HG03159 (cell line): ENCODE data around the gene NTRK2.

Experiments
- ATAC-seq: cut with Tn5 transposase; IDR thresholded peaks from one replicate; pipeline ENCODE4 v1.9.1; 2021; ENCODE audit warnings: mild to moderate bottlenecking, moderate library complexity; ENCODE audit not compliant: unreplicated experiment

The NTRK2 gene

DNA sequence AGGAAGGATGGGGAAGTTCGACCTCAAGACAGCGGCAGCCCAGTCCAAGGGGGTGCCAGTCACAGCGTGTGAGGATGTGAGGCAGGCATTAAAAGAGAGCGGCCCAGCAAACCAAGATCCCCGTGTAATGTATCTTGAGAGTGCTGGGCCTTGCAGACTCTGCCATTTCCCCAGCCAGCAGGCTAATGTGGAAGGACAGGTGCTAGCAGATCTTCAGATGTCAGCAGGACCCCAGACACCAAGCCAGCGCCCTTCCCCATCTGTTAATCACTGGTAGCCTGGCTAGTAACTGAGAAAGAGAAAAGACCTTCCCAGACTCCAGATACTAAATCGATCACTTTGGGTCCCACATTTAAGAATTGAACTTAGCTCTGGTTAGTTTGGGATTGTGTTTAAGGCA is 62.2 kb downstream of the NTRK2 start:
- no peak for ATAC-seq

GRCh38 chr9:84736081-84736480 is 66.6 kb downstream of the NTRK2 start:
- ATAC-seq, result no peak

- no peak for ATAC-seq
Observed at GRCh38 chr9:84736536-84736935, 67.0 kb downstream of the NTRK2 start.

GRCh38 chr9:84738353-84738752 is 68.8 kb downstream of the NTRK2 start:
- ATAC-seq, result no peak

DNA sequence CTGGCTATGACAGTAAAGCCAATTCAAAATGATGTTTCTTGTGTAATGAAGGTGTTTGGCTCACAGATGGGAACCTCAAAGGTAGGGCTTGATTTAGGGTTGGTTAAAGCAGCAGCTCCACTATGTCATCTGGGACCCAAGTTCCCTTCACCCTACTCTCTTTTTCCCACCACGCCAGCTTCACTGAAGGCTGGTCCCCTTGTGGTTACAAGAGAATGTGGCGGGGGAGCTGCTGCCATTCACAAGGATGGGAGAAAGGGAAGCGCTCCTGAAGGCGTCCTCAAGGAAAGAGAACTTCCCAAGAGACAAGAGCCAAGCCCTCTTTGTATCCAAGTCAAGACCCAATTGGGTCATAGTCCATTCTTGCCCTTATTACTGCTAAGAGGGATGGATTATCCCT is 72.7 kb downstream of the NTRK2 start:
- ATAC-seq, result no peak

GRCh38 chr9:84744195-84744594 is 74.7 kb downstream of the NTRK2 start:
- no peak for ATAC-seq

DNA sequence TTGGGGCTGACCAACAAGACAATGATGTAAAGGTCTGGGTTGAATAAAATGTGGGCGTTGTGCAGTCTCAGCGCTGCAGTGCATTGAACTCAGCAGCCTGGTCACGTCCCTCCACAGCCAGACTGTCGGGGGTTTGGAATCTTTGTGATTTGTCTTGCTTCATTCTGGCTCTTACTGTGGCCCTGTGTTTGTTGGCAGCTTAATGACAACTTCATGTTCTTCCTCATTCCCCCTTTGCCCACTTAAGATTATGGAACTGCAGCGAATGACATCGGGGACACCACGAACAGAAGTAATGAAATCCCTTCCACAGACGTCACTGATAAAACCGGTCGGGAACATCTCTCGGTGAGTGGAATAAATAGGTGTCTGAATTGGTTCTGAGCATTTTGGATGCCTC is 75.2 kb downstream of the NTRK2 start:
- no peak for ATAC-seq

DNA sequence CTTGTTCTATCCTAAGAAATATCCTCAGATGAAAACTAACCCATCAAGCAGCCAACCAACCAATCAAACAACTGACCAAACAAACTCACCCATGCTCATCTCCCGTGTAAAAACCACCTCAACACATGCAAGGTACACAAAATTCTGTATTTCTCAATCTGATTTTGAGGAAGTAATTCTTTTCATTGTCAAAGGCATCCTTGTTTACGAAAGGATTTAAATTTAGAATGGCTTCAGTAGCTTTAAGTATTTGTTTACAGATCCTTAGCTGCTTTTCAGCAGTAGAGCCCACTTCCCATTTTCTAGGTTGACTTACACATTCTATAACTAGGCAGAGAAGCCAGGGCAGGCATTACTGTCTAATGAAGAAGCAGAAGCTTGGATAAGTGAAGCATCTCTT is 78.6 kb downstream of the NTRK2 start:
- ATAC-seq, result no peak

- ATAC-seq, result no peak
Observed at GRCh38 chr9:84750152-84750865, 80.8 kb downstream of the NTRK2 start.

DNA sequence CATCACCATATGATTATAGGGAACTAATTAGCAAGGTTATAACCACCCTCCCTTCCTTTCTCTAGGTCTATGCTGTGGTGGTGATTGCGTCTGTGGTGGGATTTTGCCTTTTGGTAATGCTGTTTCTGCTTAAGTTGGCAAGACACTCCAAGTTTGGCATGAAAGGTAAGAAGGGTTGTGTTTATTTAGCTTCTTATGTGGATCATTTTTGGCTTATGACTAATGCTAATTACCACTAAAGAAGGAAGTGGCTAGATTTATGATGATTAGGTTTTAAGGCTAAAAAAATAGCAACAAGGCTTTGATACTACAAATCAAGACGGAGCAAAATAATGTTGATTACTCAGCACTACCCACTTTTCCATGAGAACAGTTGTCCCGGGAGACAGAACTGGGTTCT is 82.4 kb downstream of the NTRK2 start:
- no peak for ATAC-seq

- no peak for ATAC-seq
Observed at GRCh38 chr9:84754461-84754860, 84.9 kb downstream of the NTRK2 start.

DNA sequence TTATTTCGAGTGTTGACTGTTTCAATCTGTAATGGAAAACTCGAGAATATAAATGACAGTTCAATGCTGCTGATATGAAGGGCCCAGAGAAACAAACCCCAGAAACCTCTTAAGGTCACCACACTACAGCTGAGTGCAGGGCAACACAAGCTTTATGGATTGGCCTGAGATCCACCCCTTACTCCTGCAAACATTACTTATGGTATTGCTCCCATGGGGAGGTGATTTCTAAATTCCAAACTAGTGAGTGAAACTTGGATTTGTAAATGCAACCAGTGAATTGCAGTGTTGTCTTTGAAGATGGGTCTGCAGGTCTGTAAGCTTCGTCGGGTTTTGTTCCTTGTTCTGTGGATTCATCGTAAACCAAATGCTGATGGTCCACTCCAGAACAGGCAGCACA is 85.4 kb downstream of the NTRK2 start:
- ATAC-seq, result no peak

DNA sequence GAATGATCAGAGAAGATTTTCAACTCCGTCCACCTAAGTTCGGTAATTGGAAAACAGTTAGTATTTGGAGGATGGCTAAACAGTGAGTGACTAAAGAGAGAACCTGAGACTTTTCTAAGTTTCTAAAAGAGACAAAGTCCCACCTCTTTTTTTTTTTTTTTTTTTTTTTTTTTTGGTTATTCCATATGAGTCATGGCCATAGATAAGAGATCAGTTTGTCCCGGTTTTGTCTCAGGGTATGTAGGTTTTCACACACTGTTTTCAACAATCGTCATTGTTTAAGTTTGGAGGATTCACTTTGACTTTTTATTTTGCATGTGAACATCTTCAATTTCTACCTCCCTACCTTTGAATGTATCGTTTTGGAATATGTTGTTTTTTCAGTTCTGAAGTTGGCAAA is 85.9 kb downstream of the NTRK2 start:
- ATAC-seq, result no peak

- no peak for ATAC-seq
Observed at GRCh38 chr9:84756171-84756570, 86.6 kb downstream of the NTRK2 start.

GRCh38 chr9:84756731-84757130 is 87.2 kb downstream of the NTRK2 start:
- no peak for ATAC-seq

DNA sequence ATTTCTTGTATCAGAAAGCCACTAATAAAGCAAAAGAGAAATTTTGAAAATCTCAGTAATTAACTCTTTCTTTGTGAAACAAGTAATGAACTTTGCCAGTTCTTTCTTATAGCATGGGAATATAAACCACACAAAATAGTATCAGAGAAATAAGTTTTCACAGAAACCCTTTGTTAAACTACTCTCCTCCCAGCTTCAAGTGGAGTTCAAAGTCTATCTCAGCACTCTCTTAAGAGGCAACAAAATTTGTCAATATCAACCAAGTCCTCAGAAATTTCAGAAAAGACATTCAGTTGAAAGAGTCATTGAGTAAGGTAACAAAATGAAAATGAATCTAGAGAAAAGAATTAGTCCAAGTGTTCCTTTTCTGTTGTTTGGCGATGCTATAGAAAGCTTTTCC is 89.3 kb downstream of the NTRK2 start:
- ATAC-seq, result no peak

GRCh38 chr9:84759300-84759750 is 89.8 kb downstream of the NTRK2 start:
- no peak for ATAC-seq

DNA sequence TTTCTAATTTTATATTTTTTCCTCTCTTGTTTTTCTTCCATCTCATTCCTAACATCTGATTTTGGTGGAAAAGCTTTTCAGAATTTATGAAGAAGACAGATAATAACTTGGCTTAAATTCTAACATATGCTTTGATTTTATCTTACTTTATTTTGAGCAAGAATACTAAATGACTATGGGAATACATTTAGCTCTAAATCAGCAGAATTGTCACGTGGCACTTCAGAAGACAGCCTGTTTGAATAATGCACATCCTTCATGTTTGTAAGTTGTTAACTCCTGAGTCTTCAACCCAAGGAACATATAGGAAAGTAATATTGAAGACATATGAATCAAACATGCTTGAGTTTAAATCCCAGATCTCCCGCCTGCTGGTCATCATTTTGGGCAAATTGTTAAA is 90.3 kb downstream of the NTRK2 start:
- ATAC-seq, result no peak

DNA sequence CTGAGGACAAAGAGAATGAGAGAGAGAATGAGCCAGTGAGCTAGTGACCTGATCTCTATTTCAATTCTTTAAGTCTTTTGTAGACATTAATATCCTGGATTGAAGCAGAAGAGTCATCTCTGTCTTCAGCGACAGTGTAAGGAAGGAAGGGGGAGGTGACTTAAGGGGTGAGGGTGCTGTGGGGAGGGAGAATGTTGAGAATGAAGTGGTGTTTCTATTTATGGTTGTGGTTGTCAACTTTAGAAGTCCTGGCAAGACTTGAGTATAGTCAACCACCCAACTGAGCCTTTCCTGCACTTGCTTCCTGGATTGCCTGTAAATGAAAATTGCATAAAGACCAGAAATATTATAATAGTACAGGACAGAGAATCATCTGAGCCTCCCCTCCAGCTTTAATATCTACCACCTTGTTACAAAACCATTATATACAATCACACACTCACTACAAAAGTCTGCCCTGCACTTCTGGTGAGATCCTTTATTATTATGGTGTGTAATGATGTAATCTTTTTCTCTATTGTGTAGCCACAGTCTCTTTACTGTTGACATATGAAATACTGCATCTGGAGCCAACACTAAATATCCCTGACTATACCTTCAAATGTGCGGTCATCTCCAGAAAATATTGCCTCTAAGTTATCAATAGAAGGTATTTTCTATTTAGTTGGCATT is 91.7 kb downstream of the NTRK2 start:
- ATAC-seq, result no peak

DNA sequence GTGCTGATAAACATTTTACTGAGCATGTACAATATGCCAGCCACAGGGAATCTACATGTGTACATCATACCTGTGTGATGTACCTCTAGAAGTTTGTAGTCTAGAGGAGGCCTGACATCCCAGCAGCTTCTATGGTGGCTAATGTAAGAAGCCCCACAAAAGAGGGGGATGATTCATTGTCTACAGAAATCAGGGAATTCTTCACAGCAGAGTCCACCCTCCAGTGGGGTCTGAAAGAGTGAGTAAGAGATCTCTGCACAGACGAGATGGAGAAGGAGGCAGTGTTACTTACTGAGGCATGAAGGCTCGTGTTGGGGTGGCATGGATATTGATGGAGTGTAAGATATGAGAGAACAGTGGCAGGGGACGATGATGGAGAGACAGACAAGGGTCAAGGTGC is 103.0 kb downstream of the NTRK2 start:
- ATAC-seq, result no peak

DNA sequence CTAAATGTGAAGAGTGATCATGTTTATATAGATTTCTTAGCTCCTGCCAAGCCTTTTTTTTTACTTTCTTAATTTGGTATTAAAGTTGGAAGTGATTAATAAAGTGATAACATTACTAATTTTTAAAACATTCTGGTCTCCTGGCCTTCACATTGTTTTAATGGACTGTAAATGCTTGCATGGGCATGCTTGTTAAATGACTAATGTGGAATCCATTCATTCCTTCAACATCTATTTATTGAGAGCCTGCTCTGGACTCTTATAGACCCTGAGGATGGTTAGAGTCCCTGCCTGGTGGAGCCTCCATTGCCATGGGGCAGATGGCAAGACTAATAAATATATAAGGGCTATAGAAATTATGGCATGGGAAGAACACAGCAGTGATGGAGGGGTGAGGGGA is 103.5 kb downstream of the NTRK2 start:
- no peak for ATAC-seq

DNA sequence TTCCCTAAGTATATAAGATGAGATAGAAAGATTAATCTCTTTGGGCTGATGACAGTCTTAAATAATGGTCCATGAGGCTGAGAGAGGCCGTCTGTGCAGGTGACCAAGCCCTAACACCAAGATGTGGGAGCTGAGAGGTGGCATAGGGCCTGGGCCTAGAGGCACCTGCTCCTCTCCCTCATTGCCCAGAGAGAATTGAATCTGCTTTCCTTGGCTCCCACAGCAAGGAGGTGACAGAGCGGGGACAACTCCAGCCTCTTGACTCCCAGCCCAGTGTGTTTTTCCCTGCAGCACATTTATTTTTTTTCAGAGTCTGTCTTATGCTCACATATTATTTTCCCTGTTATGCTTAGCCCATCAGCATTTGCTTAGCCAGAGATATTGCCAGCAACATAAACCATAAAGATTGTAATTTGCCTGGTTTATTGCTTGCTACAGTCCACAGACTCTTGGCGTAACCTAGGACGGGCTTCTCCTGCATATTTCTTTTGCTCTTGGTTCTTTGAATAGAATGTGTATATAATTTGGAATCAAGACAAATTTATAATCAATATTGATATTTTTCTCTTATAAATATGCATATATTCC is 105.6 kb downstream of the NTRK2 start:
- ATAC-seq, result no peak
